HEK293T (cell line): ENCODE data around the gene ZNF71.

Experiments used
- CTCF ChIA-PET: fragments of 350-600 bp; formaldehyde crosslinking; extraction: SDS; loops from one replicate; lab custom pipeline; 2021; ENCODE audit warnings: antibody characterized with exemption, inconsistent platforms; lab: Yijun Ruan, JAX
- POLR2A ChIA-PET: fragments of 350-600 bp; formaldehyde crosslinking; extraction: SDS; loops from one replicate; lab custom pipeline; 2020; ENCODE audit warnings: antibody characterized with exemption, inconsistent platforms; lab: Yijun Ruan, JAX
- DNase-seq: peaks from one replicate; pipeline ENCODE4 v3.0.0; 2012; ENCODE audit warnings: mixed read lengths; ENCODE audit errors: extremely low spot score
- ARNT ChIP-seq: fragments of 450-650 bp; IDR thresholded peaks from 2 replicates; pipeline ENCODE4 v1.6.1; 2017; ENCODE audit warnings: mild to moderate bottlenecking
- BHLHE40 ChIP-seq: fragments of 450-650 bp; IDR thresholded peaks from 2 replicates; pipeline ENCODE4 v1.6.1; 2016; ENCODE audit warnings: mild to moderate bottlenecking, moderate library complexity, borderline replicate concordance
- CTBP1 ChIP-seq: fragments of 450-650 bp; IDR thresholded peaks from 2 replicates; pipeline ENCODE4 v1.6.1; 2016; ENCODE audit warnings: borderline replicate concordance
- ELF4 ChIP-seq: fragments of 450-650 bp; IDR thresholded peaks from 2 replicates; pipeline ENCODE4 v1.6.1; 2017; ENCODE audit warnings: antibody characterized with exemption
- FOXA1 ChIP-seq: fragments of 450-650 bp; IDR thresholded peaks from 2 replicates; pipeline ENCODE4 v1.6.1; 2016; ENCODE audit warnings: mild to moderate bottlenecking
- FOXK2 ChIP-seq: fragments of 450-650 bp; IDR thresholded peaks from 2 replicates; pipeline ENCODE4 v1.6.1; 2016; ENCODE audit warnings: mild to moderate bottlenecking
- FOXM1 ChIP-seq: fragments of 450-650 bp; IDR thresholded peaks from 2 replicates; pipeline ENCODE4 v1.6.1; 2017; ENCODE audit warnings: mild to moderate bottlenecking, borderline replicate concordance
- HDGF ChIP-seq: fragments of 450-650 bp; IDR thresholded peaks from 2 replicates; pipeline ENCODE4 v1.6.1; 2017; ENCODE audit warnings: antibody characterized with exemption, borderline replicate concordance
- L3MBTL2 ChIP-seq: fragments of 450-650 bp; conservative IDR thresholded peaks from 2 replicates; pipeline ENCODE4 v1.6.1; 2016; ENCODE audit warnings: mild to moderate bottlenecking
- LEF1 ChIP-seq: fragments of 450-650 bp; IDR thresholded peaks from 2 replicates; pipeline ENCODE4 v1.6.1; 2017; ENCODE audit warnings: mild to moderate bottlenecking, borderline replicate concordance
- NFRKB ChIP-seq: fragments of 450-650 bp; IDR thresholded peaks from 2 replicates; pipeline ENCODE4 v1.6.1; 2016; ENCODE audit warnings: mild to moderate bottlenecking, moderate library complexity
- SP1 ChIP-seq: fragments of 450-650 bp; IDR thresholded peaks from 2 replicates; pipeline ENCODE4 v1.6.1; 2017
- SUZ12 ChIP-seq: fragments of 450-650 bp; IDR thresholded peaks from 2 replicates; pipeline ENCODE4 v1.6.1; 2016; ENCODE audit warnings: mild to moderate bottlenecking
- TARDBP ChIP-seq: fragments of 450-650 bp; IDR thresholded peaks from 2 replicates; pipeline ENCODE4 v1.6.1; 2016
- ZNF384 ChIP-seq: fragments of 450-650 bp; IDR thresholded peaks from 2 replicates; pipeline ENCODE4 v1.6.1; 2016
- TF ChIP-seq, protein P1 (sequence below): fragments of 450-650 bp; IDR thresholded peaks from 2 replicates; pipeline ENCODE4 v1.6.1; 2016

Gene ZNF71

DNA sequence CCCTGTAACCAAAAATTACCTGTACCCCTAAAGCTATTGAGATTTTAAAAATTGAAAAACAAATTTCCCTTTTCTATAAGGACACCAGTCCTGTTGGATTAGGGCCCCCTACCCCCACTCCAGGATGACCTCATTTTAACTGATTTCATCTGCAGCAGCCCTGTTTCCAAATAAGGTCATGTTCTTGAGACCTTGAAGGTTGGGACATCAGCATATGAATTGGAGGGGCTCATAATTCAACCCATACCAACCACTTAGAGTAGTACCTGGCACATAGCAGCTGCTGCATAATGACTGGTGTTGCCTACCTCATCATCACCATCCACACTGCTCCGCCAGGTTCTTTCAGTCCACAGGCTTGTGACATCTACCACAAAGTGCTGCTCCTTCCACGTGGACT, 17.6 kb downstream of the ZNF71 start:
- TF ChIP-seq CTBP1 (no peak), ARNT (no peak), L3MBTL2 (no peak), HDGF (no peak), SUZ12 (no peak), FOXM1 (no peak), SP1 (no peak), FOXA1 (no peak), TARDBP (no peak), ELF4 (no peak), NFRKB (no peak), LEF1 (no peak), BHLHE40 (no peak), FOXK2 (no peak), ZNF384 (no peak)
- TF ChIP-seq, protein P1, sequence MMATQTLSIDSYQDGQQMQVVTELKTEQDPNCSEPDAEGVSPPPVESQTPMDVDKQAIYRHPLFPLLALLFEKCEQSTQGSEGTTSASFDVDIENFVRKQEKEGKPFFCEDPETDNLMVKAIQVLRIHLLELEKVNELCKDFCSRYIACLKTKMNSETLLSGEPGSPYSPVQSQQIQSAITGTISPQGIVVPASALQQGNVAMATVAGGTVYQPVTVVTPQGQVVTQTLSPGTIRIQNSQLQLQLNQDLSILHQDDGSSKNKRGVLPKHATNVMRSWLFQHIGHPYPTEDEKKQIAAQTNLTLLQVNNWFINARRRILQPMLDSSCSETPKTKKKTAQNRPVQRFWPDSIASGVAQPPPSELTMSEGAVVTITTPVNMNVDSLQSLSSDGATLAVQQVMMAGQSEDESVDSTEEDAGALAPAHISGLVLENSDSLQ, result no peak
- DNase-seq, result no peak
- ChIA-PET POLR2A (no interaction called here), CTCF (no interaction called here)

DNA sequence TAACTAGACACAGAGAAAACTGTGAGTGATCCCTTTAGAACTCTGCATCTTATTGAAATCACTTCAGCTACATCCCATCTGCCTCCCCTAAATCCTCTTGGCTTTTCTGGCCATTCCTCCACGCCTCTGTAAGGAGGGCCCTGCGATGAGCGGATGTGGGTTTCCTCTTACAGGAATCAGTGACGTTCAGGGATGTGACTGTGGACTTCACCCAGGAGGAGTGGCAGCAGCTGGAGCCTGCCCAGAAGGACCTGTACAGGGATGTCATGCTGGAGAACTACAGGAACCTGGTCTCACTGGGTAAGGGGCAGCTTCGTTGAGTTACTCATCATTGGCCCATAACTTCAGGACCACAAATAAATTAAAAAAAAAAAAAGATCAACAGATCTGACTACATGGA, 18.5 kb downstream of the ZNF71 start:
- CTCF ChIA-PET, result no interaction called here
- no peak for DNase-seq
- TF ChIP-seq, protein P1, result no peak
- TF ChIP-seq HDGF, result no peak
- TF ChIP-seq SUZ12, result no peak
- TF ChIP-seq ELF4, result no peak
- POLR2A ChIA-PET, result no interaction called here

DNA sequence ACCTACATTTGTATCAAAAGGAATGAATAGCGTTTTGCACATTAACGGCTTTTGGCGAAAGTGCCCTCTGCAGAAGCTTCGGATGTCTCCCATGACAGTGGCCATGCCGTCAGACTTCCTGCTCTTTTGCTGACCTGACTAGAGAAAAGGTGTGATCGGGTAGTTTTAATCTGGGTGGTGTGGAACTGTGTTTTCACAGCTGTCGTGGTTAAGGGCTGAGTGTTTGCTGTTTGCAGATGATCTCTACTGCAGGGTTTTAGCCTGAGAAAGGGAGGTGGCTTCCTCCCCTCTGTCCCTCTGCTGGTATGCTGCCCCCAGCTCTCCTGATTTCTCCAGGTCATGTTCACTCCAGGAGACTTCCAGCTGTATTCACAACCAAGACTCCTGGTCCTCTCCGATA, 22.4 kb downstream of the ZNF71 start:
- CTCF ChIA-PET, result no interaction called here
- no peak for TF ChIP-seq NFRKB
- no peak for TF ChIP-seq L3MBTL2
- TF ChIP-seq FOXK2, result no peak
- no peak for TF ChIP-seq ELF4
- TF ChIP-seq ARNT, result no peak
- TF ChIP-seq CTBP1, result no peak
- TF ChIP-seq FOXA1, result no peak
- no peak for TF ChIP-seq LEF1
- POLR2A ChIA-PET, result no interaction called here
- DNase-seq, result no peak

DNA sequence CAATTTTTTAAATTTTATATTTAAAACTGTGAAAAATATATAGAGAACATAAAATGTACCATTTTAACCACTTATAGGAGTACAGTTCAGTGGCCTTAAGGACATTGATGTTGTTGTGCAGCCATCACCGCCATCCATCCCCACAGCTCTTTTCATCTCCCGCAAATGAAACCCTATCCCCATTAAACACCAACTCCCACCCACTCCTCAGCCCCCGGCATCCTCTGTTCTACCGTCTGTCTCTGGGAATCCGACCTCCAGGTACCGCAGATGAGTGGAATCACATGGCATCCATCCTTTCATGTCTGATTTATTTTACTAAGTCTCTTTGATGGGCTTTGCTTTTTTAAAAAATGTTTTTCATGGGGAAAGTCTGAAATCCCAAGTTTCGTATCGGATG, 24.0 kb downstream of the ZNF71 start:
- DNase-seq, result no peak
- ChIA-PET POLR2A (no interaction called here), CTCF (no interaction called here)
- TF ChIP-seq, protein P1, result no peak
- TF ChIP-seq SP1 (no peak), FOXK2 (no peak), HDGF (no peak), SUZ12 (no peak), ELF4 (no peak), ZNF384 (no peak), CTBP1 (no peak), LEF1 (no peak), BHLHE40 (no peak), FOXA1 (no peak), FOXM1 (no peak), L3MBTL2 (no peak), TARDBP (no peak), NFRKB (no peak), ARNT (no peak)

DNA sequence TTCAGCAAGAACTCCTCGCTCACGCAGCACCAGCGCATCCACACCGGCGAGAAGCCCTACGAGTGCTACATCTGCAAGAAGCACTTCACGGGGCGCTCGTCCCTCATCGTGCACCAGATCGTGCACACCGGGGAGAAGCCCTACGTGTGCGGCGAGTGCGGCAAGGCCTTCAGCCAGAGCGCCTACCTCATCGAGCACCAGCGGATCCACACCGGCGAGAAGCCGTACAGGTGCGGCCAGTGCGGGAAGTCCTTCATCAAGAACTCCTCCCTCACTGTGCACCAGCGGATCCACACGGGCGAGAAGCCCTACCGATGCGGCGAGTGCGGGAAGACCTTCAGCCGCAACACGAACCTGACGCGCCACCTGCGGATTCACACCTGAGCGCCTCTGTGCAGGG, 27.3 kb downstream of the ZNF71 start:
- CTCF ChIA-PET, result no interaction called here

DNA sequence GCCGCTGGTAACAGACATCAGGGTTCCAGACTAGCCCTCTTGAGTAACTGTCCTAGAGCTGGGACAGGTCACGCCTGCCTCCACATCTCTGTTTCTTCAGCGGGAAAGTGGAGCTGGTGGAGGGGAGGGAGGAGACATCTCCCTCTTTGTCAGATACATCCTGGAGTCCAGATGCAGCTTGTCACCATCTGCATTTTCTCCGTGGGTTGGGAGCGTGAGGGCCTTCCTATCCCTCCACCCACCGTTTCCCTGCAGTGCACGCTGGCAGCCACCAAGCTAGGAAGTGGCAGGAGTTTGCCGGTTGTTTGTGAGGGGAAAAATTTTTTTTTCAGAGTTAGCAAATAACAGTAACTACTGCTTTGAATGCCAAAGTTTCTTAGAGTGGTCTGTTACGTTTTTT, 27.9 kb downstream of the ZNF71 start:
- CTCF ChIA-PET, result no interaction called here
- POLR2A ChIA-PET, result no interaction called here
- DNase-seq, result no peak
- TF ChIP-seq ARNT (no peak), NFRKB (no peak), LEF1 (no peak), BHLHE40 (no peak), FOXM1 (no peak), SUZ12 (no peak), HDGF (no peak), ZNF384 (no peak)
- TF ChIP-seq, protein P1, result no peak

More for the DNA sequence above, 27.3 kb downstream of the ZNF71 start:
- POLR2A ChIA-PET, result no interaction called here
- TF ChIP-seq LEF1 (no peak), CTBP1 (no peak), TARDBP (no peak), FOXA1 (no peak), BHLHE40 (no peak), ARNT (no peak), FOXM1 (no peak), NFRKB (no peak), FOXK2 (no peak), ZNF384 (no peak), SP1 (no peak), HDGF (no peak), SUZ12 (no peak), L3MBTL2 (no peak), ELF4 (no peak)
- TF ChIP-seq, protein P1, result no peak
- DNase-seq, result no peak
